Measurements from ENCODE around the gene FRRS1.

The FRRS1 gene

GRCh38 chr1:99707535-99708142, 58.8 kb downstream of the FRRS1 start:
- TF ChIP-seq CTCF (IDR thresholded peaks at IDR 0.05; ENCODE audit: low read depth, low read length) (peak; percentile 83), EZH2phosphoT487 (IDR thresholded peaks at IDR 0.05; ENCODE audit: low read depth) (no peak)
- Histone ChIP-seq H4K20me1 (ENCODE audit: insufficient read depth, low read length) (no peaks in the 10 kb centered on the region), H3K9ac (ENCODE audit: low read length) (no peak overlapping the region), H3K27ac (ENCODE audit: low read length) (no peak overlapping the region), H3K79me2 (ENCODE audit: low read length) (no peaks in the 10 kb centered on the region), H3K4me1 (ENCODE audit: low read length) (no peaks in the 10 kb centered on the region), H3K9me3 (ENCODE audit: insufficient read depth, low read length) (no peaks in the 10 kb centered on the region), H2AFZ (ENCODE audit: low read depth, low read length) (no peak overlapping the region), H3K4me3 (ENCODE audit: low read length) (no peak overlapping the region), H3K27me3 (ENCODE audit: low read depth, low read length) (no peaks in the 10 kb centered on the region), H3K36me3 (replicated peaks; ENCODE audit: low read depth, low read length) (no peaks in the 10 kb centered on the region), H3K4me2 (ENCODE audit: low read length) (no peak overlapping the region)

GRCh38 chr1:99705385-99705784, 61.0 kb downstream of the FRRS1 start:
- TF ChIP-seq CTCF (IDR thresholded peaks at IDR 0.05; ENCODE audit: low read depth, low read length) (no peak), EZH2phosphoT487 (IDR thresholded peaks at IDR 0.05; ENCODE audit: low read depth) (no peak)
- Histone ChIP-seq H3K27ac (ENCODE audit: low read length) (no peak overlapping the region), H3K4me2 (ENCODE audit: low read length) (no peak overlapping the region), H3K4me3 (ENCODE audit: low read length) (no peak overlapping the region), H3K9me3 (ENCODE audit: insufficient read depth, low read length) (no peaks in the 10 kb centered on the region), H3K36me3 (replicated peaks; ENCODE audit: low read depth, low read length) (no peaks in the 10 kb centered on the region), H3K9ac (ENCODE audit: low read length) (no peak overlapping the region), H2AFZ (ENCODE audit: low read depth, low read length) (no peak overlapping the region), H3K4me1 (ENCODE audit: low read length) (no peaks in the 10 kb centered on the region), H4K20me1 (ENCODE audit: insufficient read depth, low read length) (no peaks in the 10 kb centered on the region), H3K79me2 (ENCODE audit: low read length) (no peaks in the 10 kb centered on the region), H3K27me3 (ENCODE audit: low read depth, low read length) (no peaks in the 10 kb centered on the region)

GRCh38 chr1:99704356-99704816, 62.0 kb downstream of the FRRS1 start:
- no peak overlapping the region for H3K27ac ChIP-seq (ENCODE audit: low read length)
- TF ChIP-seq EZH2phosphoT487 (IDR thresholded peaks at IDR 0.05; ENCODE audit: low read depth): no peak
- TF ChIP-seq CTCF (IDR thresholded peaks at IDR 0.05; ENCODE audit: low read depth, low read length): no peak

GRCh38 chr1:99702221-99702620, 64.2 kb downstream of the FRRS1 start:
- no peak overlapping the region for H2AFZ ChIP-seq (ENCODE audit: low read depth, low read length)
- no peak overlapping the region for H3K4me3 ChIP-seq (ENCODE audit: low read length)
- H3K36me3 ChIP-seq (replicated peaks; ENCODE audit: low read depth, low read length): no peaks in the 10 kb centered on the region
- H3K4me2 ChIP-seq (ENCODE audit: low read length): no peak overlapping the region
- no peaks in the 10 kb centered on the region for H3K9me3 ChIP-seq (ENCODE audit: insufficient read depth, low read length)
- H4K20me1 ChIP-seq (ENCODE audit: insufficient read depth, low read length): no peaks in the 10 kb centered on the region
- no peaks in the 10 kb centered on the region for H3K79me2 ChIP-seq (ENCODE audit: low read length)
- no peak for TF ChIP-seq CTCF (IDR thresholded peaks at IDR 0.05; ENCODE audit: low read depth, low read length)
- TF ChIP-seq EZH2phosphoT487 (IDR thresholded peaks at IDR 0.05; ENCODE audit: low read depth): no peak
- H3K4me1 ChIP-seq (ENCODE audit: low read length): no peaks in the 10 kb centered on the region
- 0 out of 2 replicates have a peak, but pooled peaks cover 3% of the 10 kb centered on the region for H3K27me3 ChIP-seq (ENCODE audit: low read depth, low read length)
- no peak overlapping the region for H3K27ac ChIP-seq (ENCODE audit: low read length)
- H3K9ac ChIP-seq (ENCODE audit: low read length): no peak overlapping the region

More at GRCh38 chr1:99704356-99704816, 62.0 kb downstream of the FRRS1 start:
- H3K4me2 ChIP-seq (ENCODE audit: low read length): no peak overlapping the region
- H3K9me3 ChIP-seq (ENCODE audit: insufficient read depth, low read length): no peaks in the 10 kb centered on the region
- H3K79me2 ChIP-seq (ENCODE audit: low read length): no peaks in the 10 kb centered on the region
- H3K4me3 ChIP-seq (ENCODE audit: low read length): no peak overlapping the region
- no peak overlapping the region for H2AFZ ChIP-seq (ENCODE audit: low read depth, low read length)
- H4K20me1 ChIP-seq (ENCODE audit: insufficient read depth, low read length): no peaks in the 10 kb centered on the region
- H3K9ac ChIP-seq (ENCODE audit: low read length): no peak overlapping the region
- no peaks in the 10 kb centered on the region for H3K4me1 ChIP-seq (ENCODE audit: low read length)
- no peaks in the 10 kb centered on the region for H3K36me3 ChIP-seq (replicated peaks; ENCODE audit: low read depth, low read length)
- H3K27me3 ChIP-seq (ENCODE audit: low read depth, low read length): no peaks in the 10 kb centered on the region

Measured in OCI-LY3 (cell line).